ENCODE data around the gene ZNF428. TPM values are rescaled to one million over a fixed set of nuclear protein-coding genes. Genes with fewer than 3 reads are reported as not detected.

Gene ZNF428
- total RNA-seq, 1 experiment from 2014 or later, result 46.8 TPM

- no TSS peak for BruUV-seq (replicated peaks)
- no peaks in the 10 kb centered on the region for H3K27me3 ChIP-seq (ENCODE audit: low read length)
- H3K4me1 ChIP-seq (ENCODE audit: insufficient read depth, low read length), result peaks cover 13% of the 10 kb centered on the region
- TF ChIP-seq CTCF (conservative IDR thresholded peaks at IDR 0.05; ENCODE audit: low read depth, low read length), result no peak
- TF ChIP-seq EZH2phosphoT487 (IDR thresholded peaks at IDR 0.05; ENCODE audit: borderline replicate concordance, low read length), result no peak
- TF ChIP-seq EZH2 (IDR thresholded peaks at IDR 0.05; ENCODE audit: low read length, unreplicated experiment), result no peak
- CTCF ChIA-PET, result no interaction called here
- H4K20me1 ChIP-seq (ENCODE audit: low read length), result no peaks in the 10 kb centered on the region
- intact Hi-C loops (cut with micrococcal nuclease), result no loop called here
- no peak overlapping the region for H3K27ac ChIP-seq (ENCODE audit: low read length)
- H3K79me2 ChIP-seq (ENCODE audit: low read length), result peaks cover 18% of the 10 kb centered on the region
- no peak overlapping the region for H2AFZ ChIP-seq (ENCODE audit: low read length)
- H3K9me2 ChIP-seq (replicated peaks; ENCODE audit: low read length), result no peaks in the 10 kb centered on the region
- ATAC-seq (no peak), DNase-seq (no peak)
- H3K36me3 ChIP-seq (ENCODE audit: low read depth, low read length), result no peaks in the 10 kb centered on the region; the same call in 1 of the 2 replicates
- POLR2A ChIA-PET (ENCODE audit: unreplicated experiment), result no interaction called here
- no peak overlapping the region for H3K4me3 ChIP-seq (ENCODE audit: low read length)
- no peaks in the 10 kb centered on the region for H3K9me3 ChIP-seq (ENCODE audit: low read length)
- H3K9ac ChIP-seq (ENCODE audit: low read length), result no peak overlapping the region
- H3F3A ChIP-seq (ENCODE audit: low read length, unreplicated experiment), result no peaks in the 10 kb centered on the region
- no peak overlapping the region for H3K4me2 ChIP-seq (ENCODE audit: low read length)
These were observed 2.5 kb downstream of the ZNF428 start for GRCh38 chr19:43616954-43617353.

- CTCF ChIA-PET, result no interaction called here
- no TSS peak for BruUV-seq (replicated peaks)
- DNase-seq (no peak), ATAC-seq (no peak)
- intact Hi-C loops (cut with micrococcal nuclease), result no loop called here
- H3K36me3 ChIP-seq (ENCODE audit: low read depth, low read length), result no peaks in the 10 kb centered on the region; the same call in 1 of the 2 replicates
- H3K27me3 ChIP-seq (ENCODE audit: low read length), result no peaks in the 10 kb centered on the region
- H3K27ac ChIP-seq (ENCODE audit: low read length), result no peak overlapping the region
- H4K20me1 ChIP-seq (ENCODE audit: low read length), result no peaks in the 10 kb centered on the region
- peaks cover 13% of the 10 kb centered on the region for H3K4me1 ChIP-seq (ENCODE audit: insufficient read depth, low read length)
- H3K4me3 ChIP-seq (ENCODE audit: low read length), result no peak overlapping the region
- no peaks in the 10 kb centered on the region for H3K9me2 ChIP-seq (replicated peaks; ENCODE audit: low read length)
- TF ChIP-seq EZH2phosphoT487 (IDR thresholded peaks at IDR 0.05; ENCODE audit: borderline replicate concordance, low read length) (no peak), CTCF (conservative IDR thresholded peaks at IDR 0.05; ENCODE audit: low read depth, low read length) (no peak), EZH2 (IDR thresholded peaks at IDR 0.05; ENCODE audit: low read length, unreplicated experiment) (no peak)
- H3K4me2 ChIP-seq (ENCODE audit: low read length), result no peak overlapping the region
- POLR2A ChIA-PET (ENCODE audit: unreplicated experiment), result no interaction called here
- no peaks in the 10 kb centered on the region for H3K9me3 ChIP-seq (ENCODE audit: low read length)
- no peak overlapping the region for H3K9ac ChIP-seq (ENCODE audit: low read length)
- no peaks in the 10 kb centered on the region for H3F3A ChIP-seq (ENCODE audit: low read length, unreplicated experiment)
- H2AFZ ChIP-seq (ENCODE audit: low read length), result no peak overlapping the region
- H3K79me2 ChIP-seq (ENCODE audit: low read length), result peaks cover 18% of the 10 kb centered on the region
These were observed 3.1 kb downstream of the ZNF428 start for GRCh38 chr19:43616306-43616705.

GRCh38 chr19:43612374-43612773, 7.1 kb downstream of the ZNF428 start:
- no peak overlapping the region for H3K4me3 ChIP-seq (ENCODE audit: low read length)
- CTCF ChIA-PET, result no interaction called here
- H3K4me1 ChIP-seq (ENCODE audit: insufficient read depth, low read length), result no peaks in the 10 kb centered on the region
- no peak for DNase-seq
- POLR2A ChIA-PET (ENCODE audit: unreplicated experiment), result no interaction called here
- TF ChIP-seq EZH2phosphoT487 (IDR thresholded peaks at IDR 0.05; ENCODE audit: borderline replicate concordance, low read length) (no peak), EZH2 (IDR thresholded peaks at IDR 0.05; ENCODE audit: low read length, unreplicated experiment) (no peak)
- H3K79me2 ChIP-seq (ENCODE audit: low read length), result 0 out of 2 replicates have a peak, but pooled peaks cover 6% of the 10 kb centered on the region
- H3K27ac ChIP-seq (ENCODE audit: low read length), result no peak overlapping the region
- no peaks in the 10 kb centered on the region for H3K9me2 ChIP-seq (replicated peaks; ENCODE audit: low read length)
- H3K27me3 ChIP-seq (ENCODE audit: low read length), result no peaks in the 10 kb centered on the region
- no peaks in the 10 kb centered on the region; the same call in 1 of the 2 replicates for H3K36me3 ChIP-seq (ENCODE audit: low read depth, low read length)
- H3K4me2 ChIP-seq (ENCODE audit: low read length), result no peak overlapping the region
- H3K9me3 ChIP-seq (ENCODE audit: low read length), result no peaks in the 10 kb centered on the region
- BruUV-seq (replicated peaks), result no TSS peak
- H2AFZ ChIP-seq (ENCODE audit: low read length), result no peak overlapping the region
- H4K20me1 ChIP-seq (ENCODE audit: low read length), result no peaks in the 10 kb centered on the region
- no peak overlapping the region for H3K9ac ChIP-seq (ENCODE audit: low read length)
- ATAC-seq, result no peak
- intact Hi-C loops (cut with micrococcal nuclease), result no loop called here
- H3F3A ChIP-seq (ENCODE audit: low read length, unreplicated experiment), result no peaks in the 10 kb centered on the region
